ENCODE measurements around the gene TMEM217.
"Not testable (repeated sequence)": the region's sequence is repeated elsewhere in the genome, so short reads cannot be mapped to it uniquely, and the experiment has no call there.

Gene TMEM217

GRCh38 chr6:37209461-37210205 is 48.3 kb downstream of the TMEM217 start:
- DNase-seq, result no peak

GRCh38 chr6:37208793-37209192 is 49.2 kb downstream of the TMEM217 start:
- DNase-seq, result no peak

GRCh38 chr6:37207903-37208456 is 50.0 kb downstream of the TMEM217 start:
- DNase-seq, result peak; percentile 65

GRCh38 chr6:37206622-37207021 is 51.3 kb downstream of the TMEM217 start:
- DNase-seq, result no peak

- no peak for DNase-seq
Measured at GRCh38 chr6:37205997-37206340, 52.0 kb downstream of the TMEM217 start.

GRCh38 chr6:37205175-37205996 is 52.6 kb downstream of the TMEM217 start:
- DNase-seq, result no peak

GRCh38 chr6:37204014-37204751 is 53.8 kb downstream of the TMEM217 start:
- no peak for DNase-seq

- no peak for DNase-seq
Measured at GRCh38 chr6:37202788-37203491, 55.0 kb downstream of the TMEM217 start.

- no peak for DNase-seq
Measured at GRCh38 chr6:37201726-37202125, 56.2 kb downstream of the TMEM217 start.

- no peak for DNase-seq
Measured at GRCh38 chr6:37200085-37200484, 57.9 kb downstream of the TMEM217 start.

GRCh38 chr6:37196451-37196850 is 61.5 kb downstream of the TMEM217 start:
- DNase-seq, result not testable (repeated sequence)

- DNase-seq, result not testable (repeated sequence)
Measured at GRCh38 chr6:37194886-37195285, 63.1 kb downstream of the TMEM217 start.

GRCh38 chr6:37192666-37193065 is 65.3 kb downstream of the TMEM217 start:
- DNase-seq, result no peak

- no peak for DNase-seq
Measured at GRCh38 chr6:37190159-37190535, 67.8 kb downstream of the TMEM217 start.

- no peak for DNase-seq
Measured at GRCh38 chr6:37188962-37189510, 68.9 kb downstream of the TMEM217 start.

- DNase-seq, result no peak
Measured at GRCh38 chr6:37187321-37188022, 70.5 kb downstream of the TMEM217 start.

- DNase-seq, result not testable (repeated sequence)
Measured at GRCh38 chr6:37185949-37186720, 71.8 kb downstream of the TMEM217 start.

- no peak for DNase-seq
Measured at GRCh38 chr6:37182736-37183590, 75.0 kb downstream of the TMEM217 start.

GRCh38 chr6:37180610-37181009 is 77.3 kb downstream of the TMEM217 start:
- DNase-seq, result not testable (repeated sequence)

- no peak for DNase-seq
Measured at GRCh38 chr6:37180075-37180474, 77.9 kb downstream of the TMEM217 start.

Measured in retina (tissue), 1 donor.